Epidermal melanocyte (primary cell): ENCODE data around the gene MAPK8IP1.

Experiments
- DNase-seq: peaks from one replicate; pipeline ENCODE4 v3.0.0; 2011; ENCODE audit warnings: low spot score; ENCODE audit not compliant: insufficient read length

The MAPK8IP1 gene

GRCh38 chr11:45941285-45941684, 55.8 kb downstream of the MAPK8IP1 start:
- no peak for DNase-seq

- DNase-seq, result no peak
These were observed 56.9 kb downstream of the MAPK8IP1 start for GRCh38 chr11:45942381-45942780.

GRCh38 chr11:45945397-45945999, 60.0 kb downstream of the MAPK8IP1 start:
- no peak for DNase-seq

- DNase-seq, result no peak
These were observed 62.4 kb downstream of the MAPK8IP1 start for GRCh38 chr11:45947885-45948284.

- DNase-seq, result no peak
These were observed 62.9 kb downstream of the MAPK8IP1 start for GRCh38 chr11:45948356-45948755.

GRCh38 chr11:45949992-45950407, 64.5 kb downstream of the MAPK8IP1 start:
- no peak for DNase-seq
